BLaER1 treated with 17β-estradiol and CSF1 and Interleukin-3, amounts not matched to agents 10 nM and 100 nM (cell line): ENCODE data around the gene LPIN1.
A peak's percentile ranks its signal among the peaks of the same experiment; 100 is the strongest.

Experiments used
- H3K27ac ChIP-seq, 11 experiments: shearing (Covaris generic); formaldehyde crosslinking; 2 replicates each; pipeline ENCODE4 v1.8.1; 2022
- H3K27me3 ChIP-seq, 11 experiments: shearing (Covaris generic); formaldehyde crosslinking; 2 replicates each; pipeline ENCODE4 v1.8.1; 2022
- H3K36me3 ChIP-seq, 11 experiments: shearing (Covaris generic); formaldehyde crosslinking; 2 replicates each; pipeline ENCODE4 v1.8.1; 2022
- H3K4me1 ChIP-seq, 10 experiments: shearing (Covaris generic); formaldehyde crosslinking; 2 replicates each; pipeline ENCODE4 v1.8.1; 2022
- H3K4me2 ChIP-seq, 11 experiments: shearing (Covaris generic); formaldehyde crosslinking; 2 replicates each; pipeline ENCODE4 v1.8.1; 2022
- H3K4me3 ChIP-seq, 10 experiments: shearing (Covaris generic); formaldehyde crosslinking; 2 replicates each; pipeline ENCODE4 v1.8.1; 2022
- H3K9ac ChIP-seq, 11 experiments: shearing (Covaris generic); formaldehyde crosslinking; 2 replicates each; pipeline ENCODE4 v1.8.1; 2022
- H3K9me3 ChIP-seq, 11 experiments: shearing (Covaris generic); formaldehyde crosslinking; replicated peaks in 1 of 11; 2 replicates each; pipeline ENCODE4 v1.8.1; 2022
- H4K20me1 ChIP-seq, 11 experiments: shearing (Covaris generic); formaldehyde crosslinking; 2 replicates each; pipeline ENCODE4 v1.8.1; 2022
- Cebpa-rat ChIP-seq, 11 experiments: shearing (Covaris generic); IDR thresholded peaks; 2 replicates each; pipeline ENCODE4 v1.8.1; 2022

The LPIN1 gene

GRCh38 chr2:11785611-11785940, 39.1 kb downstream of the LPIN1 start:
- peaks cover 96 to 100% (median 99%) of the 10 kb centered on the region in 11 experiments for H3K36me3 ChIP-seq
- TF ChIP-seq Cebpa-rat (IDR thresholded peaks at IDR 0.05), result no peak
- H3K4me3 ChIP-seq, result no peak overlapping the region
- H3K27me3 ChIP-seq, result no peaks in the 10 kb centered on the region
- H3K9me3 ChIP-seq, result peaks cover 0 to 13% (median 6%) of the 10 kb centered on the region in 11 experiments; a peak in 18 of 22 replicates
- no peak overlapping the region for H3K9ac ChIP-seq
- no peak overlapping the region for H3K4me2 ChIP-seq
- H3K4me1 ChIP-seq, result no peaks in the 10 kb centered on the region
- H4K20me1 ChIP-seq, result peaks cover 0 to 17% (median 6%) of the 10 kb centered on the region in 11 experiments; a peak in 6 of 22 replicates
- no peak overlapping the region for H3K27ac ChIP-seq

- no peak overlapping the region for H3K4me3 ChIP-seq
- TF ChIP-seq Cebpa-rat (IDR thresholded peaks at IDR 0.05), result no peak
- H3K4me2 ChIP-seq, result no peak overlapping the region
- peaks cover 96 to 100% (median 99%) of the 10 kb centered on the region in 11 experiments for H3K36me3 ChIP-seq
- H3K27ac ChIP-seq, result no peak overlapping the region
- H3K9ac ChIP-seq, result peak overlapping the region in 1 of 11 experiments; percentile 5; a peak in 1 of 22 replicates
- H3K4me1 ChIP-seq, result no peaks in the 10 kb centered on the region
- peaks cover 0 to 17% (median 6%) of the 10 kb centered on the region in 11 experiments; a peak in 6 of 22 replicates for H4K20me1 ChIP-seq
- no peaks in the 10 kb centered on the region for H3K27me3 ChIP-seq
- peaks cover 0 to 19% (median 12%) of the 10 kb centered on the region in 11 experiments; a peak in 19 of 22 replicates for H3K9me3 ChIP-seq
Measured at GRCh38 chr2:11786191-11786590, 39.8 kb downstream of the LPIN1 start.

GRCh38 chr2:11786592-11786991, 40.2 kb downstream of the LPIN1 start:
- Histone ChIP-seq H4K20me1 (peaks cover 0 to 17% (median 6%) of the 10 kb centered on the region in 11 experiments; a peak in 6 of 22 replicates), H3K27me3 (no peaks in the 10 kb centered on the region), H3K9ac (no peak overlapping the region), H3K9me3 (peaks cover 0 to 19% (median 12%) of the 10 kb centered on the region in 11 experiments; a peak in 19 of 22 replicates), H3K4me1 (no peaks in the 10 kb centered on the region), H3K27ac (no peak overlapping the region), H3K36me3 (peaks cover 95 to 100% (median 98%) of the 10 kb centered on the region in 11 experiments), H3K4me3 (no peak overlapping the region), H3K4me2 (no peak overlapping the region)
- no peak for TF ChIP-seq Cebpa-rat (IDR thresholded peaks at IDR 0.05)

GRCh38 chr2:11787991-11788390, 41.6 kb downstream of the LPIN1 start:
- no peak for TF ChIP-seq Cebpa-rat (IDR thresholded peaks at IDR 0.05)
- Histone ChIP-seq H3K4me3 (no peak overlapping the region), H3K27me3 (no peaks in the 10 kb centered on the region), H3K4me2 (no peak overlapping the region), H3K4me1 (no peaks in the 10 kb centered on the region), H4K20me1 (peaks cover 0 to 17% (median 6%) of the 10 kb centered on the region in 11 experiments; a peak in 6 of 22 replicates), H3K27ac (no peak overlapping the region), H3K9me3 (peaks cover 0 to 19% (median 12%) of the 10 kb centered on the region in 11 experiments; a peak in 19 of 22 replicates), H3K36me3 (peaks cover 95 to 100% (median 98%) of the 10 kb centered on the region in 11 experiments), H3K9ac (no peak overlapping the region)

GRCh38 chr2:11788461-11789124, 42.2 kb downstream of the LPIN1 start:
- no peak overlapping the region for H3K9ac ChIP-seq
- TF ChIP-seq Cebpa-rat (IDR thresholded peaks at IDR 0.05), result no peak
- no peak overlapping the region for H3K4me3 ChIP-seq
- no peaks in the 10 kb centered on the region for H3K4me1 ChIP-seq
- peaks cover 95 to 100% (median 98%) of the 10 kb centered on the region in 11 experiments for H3K36me3 ChIP-seq
- no peaks in the 10 kb centered on the region for H3K27me3 ChIP-seq
- H3K27ac ChIP-seq, result no peak overlapping the region
- H3K9me3 ChIP-seq, result peaks cover 0 to 19% (median 12%) of the 10 kb centered on the region in 11 experiments; a peak in 19 of 22 replicates
- no peak overlapping the region for H3K4me2 ChIP-seq
- H4K20me1 ChIP-seq, result peaks cover 0 to 17% (median 5%) of the 10 kb centered on the region in 11 experiments; a peak in 5 of 22 replicates

GRCh38 chr2:11789243-11789642, 42.8 kb downstream of the LPIN1 start:
- no peak overlapping the region for H3K27ac ChIP-seq
- H3K4me2 ChIP-seq, result no peak overlapping the region
- no peak overlapping the region for H3K9ac ChIP-seq
- peaks cover 0 to 19% (median 12%) of the 10 kb centered on the region in 11 experiments; a peak in 19 of 22 replicates for H3K9me3 ChIP-seq
- H3K4me3 ChIP-seq, result no peak overlapping the region
- H3K27me3 ChIP-seq, result no peaks in the 10 kb centered on the region
- peaks cover 0 to 14% (median 5%) of the 10 kb centered on the region in 11 experiments; a peak in 5 of 22 replicates for H4K20me1 ChIP-seq
- H3K4me1 ChIP-seq, result no peaks in the 10 kb centered on the region
- TF ChIP-seq Cebpa-rat (IDR thresholded peaks at IDR 0.05), result no peak
- peaks cover 95 to 100% (median 98%) of the 10 kb centered on the region in 11 experiments for H3K36me3 ChIP-seq

- no peaks in the 10 kb centered on the region for H3K27me3 ChIP-seq
- H3K9ac ChIP-seq, result no peak overlapping the region
- no peak overlapping the region for H3K27ac ChIP-seq
- peaks cover 0 to 12% (median 3%) of the 10 kb centered on the region in 11 experiments; a peak in 5 of 22 replicates for H4K20me1 ChIP-seq
- H3K9me3 ChIP-seq, result peaks cover 0 to 19% (median 12%) of the 10 kb centered on the region in 11 experiments; a peak in 19 of 22 replicates
- H3K4me3 ChIP-seq, result no peak overlapping the region
- H3K36me3 ChIP-seq, result peaks cover 95 to 100% (median 99%) of the 10 kb centered on the region in 11 experiments
- no peaks in the 10 kb centered on the region for H3K4me1 ChIP-seq
- TF ChIP-seq Cebpa-rat (IDR thresholded peaks at IDR 0.05), result no peak
- no peak overlapping the region for H3K4me2 ChIP-seq
Measured at GRCh38 chr2:11790228-11790627, 43.8 kb downstream of the LPIN1 start.

- Histone ChIP-seq H3K4me3 (no peak overlapping the region), H3K4me2 (no peak overlapping the region), H3K27me3 (no peaks in the 10 kb centered on the region), H4K20me1 (no peaks in the 10 kb centered on the region; a peak in 2 of 22 replicates), H3K27ac (no peak overlapping the region), H3K36me3 (peaks cover 91 to 100% (median 99%) of the 10 kb centered on the region in 11 experiments), H3K4me1 (no peaks in the 10 kb centered on the region), H3K9me3 (peaks cover 0 to 6% (median 6%) of the 10 kb centered on the region in 11 experiments; a peak in 16 of 22 replicates), H3K9ac (no peak overlapping the region)
- no peak for TF ChIP-seq Cebpa-rat (IDR thresholded peaks at IDR 0.05)
Measured at GRCh38 chr2:11795590-11795989, 49.2 kb downstream of the LPIN1 start.

- Histone ChIP-seq H4K20me1 (no peaks in the 10 kb centered on the region; a peak in 2 of 22 replicates), H3K9ac (no peak overlapping the region), H3K4me2 (no peak overlapping the region), H3K36me3 (peaks cover 83 to 100% (median 99%) of the 10 kb centered on the region in 11 experiments), H3K27ac (no peak overlapping the region), H3K9me3 (no peaks in the 10 kb centered on the region), H3K4me1 (no peaks in the 10 kb centered on the region), H3K4me3 (no peak overlapping the region), H3K27me3 (no peaks in the 10 kb centered on the region)
- TF ChIP-seq Cebpa-rat (IDR thresholded peaks at IDR 0.05), result no peak
Measured at GRCh38 chr2:11796190-11797171, 50.0 kb downstream of the LPIN1 start.
